Astrocyte of the spinal cord (primary cell): ENCODE results near the gene CDKAL1.

ENCODE experiments used
- DNase-seq: peaks from one replicate; pipeline ENCODE4 v3.0.0; 2011; ENCODE audit warnings: low read depth, low spot score
- H3K4me3 ChIP-seq: 2 replicates; pipeline ENCODE4 v1.5.1; 2011; ENCODE audit warnings: low read depth, mild to moderate bottlenecking, low read length, moderate library complexity
- CTCF ChIP-seq: IDR thresholded peaks from 2 replicates; pipeline ENCODE4 v1.5.1; 2012; ENCODE audit warnings: low read depth, mild to moderate bottlenecking, low read length, inconsistent platforms
- in situ Hi-C: cut with HindIII; loops from 2 replicates; pipeline ENCODE4 v1.10.0; 2017; ENCODE audit warnings: low sequenced_read_pairs

Gene CDKAL1

GRCh38 chr6:21201187-21201586 is 666.9 kb downstream of the CDKAL1 start:
- TF ChIP-seq CTCF, result no peak
- in situ Hi-C loops, result no loop called here
- no peak overlapping the region for H3K4me3 ChIP-seq
- DNase-seq, result no peak

- no peak for TF ChIP-seq CTCF
- no peak for DNase-seq
- in situ Hi-C loops, result no loop called here
- no peak overlapping the region for H3K4me3 ChIP-seq
Observed at GRCh38 chr6:21201637-21202350, 667.5 kb downstream of the CDKAL1 start.

- TF ChIP-seq CTCF, result no peak
- H3K4me3 ChIP-seq, result no peak overlapping the region
- in situ Hi-C loops, result no loop called here
- DNase-seq, result no peak
Observed at GRCh38 chr6:21202521-21202920, 668.3 kb downstream of the CDKAL1 start.

GRCh38 chr6:21204951-21205350 is 670.7 kb downstream of the CDKAL1 start:
- TF ChIP-seq CTCF, result no peak
- DNase-seq, result no peak
- no peak overlapping the region for H3K4me3 ChIP-seq
- in situ Hi-C loops, result no loop called here

GRCh38 chr6:21208081-21208795 is 674.0 kb downstream of the CDKAL1 start:
- in situ Hi-C loops, result no loop called here
- H3K4me3 ChIP-seq, result no peak overlapping the region
- no peak for TF ChIP-seq CTCF
- DNase-seq, result no peak

- no peak for DNase-seq
- no peak overlapping the region for H3K4me3 ChIP-seq
- in situ Hi-C loops, result no loop called here
- no peak for TF ChIP-seq CTCF
Observed at GRCh38 chr6:21208796-21209186, 674.5 kb downstream of the CDKAL1 start.
